ENCODE measurements around the gene CPLX3.

Gene CPLX3

DNA sequence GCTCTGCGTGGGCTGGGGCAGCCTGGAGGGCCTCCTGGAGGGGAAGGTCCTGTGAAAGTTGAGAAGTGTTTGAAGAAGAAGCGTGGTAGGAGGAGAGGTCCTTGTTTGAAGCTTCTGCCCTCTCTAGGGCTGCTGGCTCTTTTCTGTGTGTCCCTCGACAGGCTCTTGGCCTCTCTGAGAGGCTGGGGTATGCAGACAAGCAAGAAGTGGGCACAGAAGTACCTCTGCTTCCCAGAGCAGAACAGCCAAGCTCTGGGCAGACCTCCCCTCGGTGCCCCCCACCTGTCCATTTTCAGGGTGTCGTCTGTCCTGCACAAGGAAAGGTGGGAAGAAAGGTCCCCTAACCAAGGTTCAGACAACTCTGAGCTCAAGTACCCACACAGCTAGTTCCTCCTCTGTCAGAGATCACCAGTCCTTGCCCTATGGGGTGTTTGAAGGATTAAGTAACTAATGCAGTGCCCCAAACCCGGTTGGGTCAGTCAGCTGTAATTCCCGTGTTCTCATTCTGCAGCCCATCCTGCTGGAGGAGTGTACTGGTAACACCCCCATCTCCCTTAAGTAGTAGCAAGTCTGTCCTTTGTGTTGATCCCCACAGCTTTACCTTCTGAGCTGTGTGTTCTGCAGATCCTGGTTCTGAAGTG, 38.3 kb upstream of the CPLX3 start:
- DNase-seq (ENCODE audit: low read depth, low spot score): no peak

GRCh38 chr15:74788683-74789151, 37.7 kb upstream of the CPLX3 start:
- no peak for DNase-seq (ENCODE audit: low read depth, low spot score)

GRCh38 chr15:74789171-74789631, 37.2 kb upstream of the CPLX3 start:
- no peak for DNase-seq (ENCODE audit: low read depth, low spot score)

DNA sequence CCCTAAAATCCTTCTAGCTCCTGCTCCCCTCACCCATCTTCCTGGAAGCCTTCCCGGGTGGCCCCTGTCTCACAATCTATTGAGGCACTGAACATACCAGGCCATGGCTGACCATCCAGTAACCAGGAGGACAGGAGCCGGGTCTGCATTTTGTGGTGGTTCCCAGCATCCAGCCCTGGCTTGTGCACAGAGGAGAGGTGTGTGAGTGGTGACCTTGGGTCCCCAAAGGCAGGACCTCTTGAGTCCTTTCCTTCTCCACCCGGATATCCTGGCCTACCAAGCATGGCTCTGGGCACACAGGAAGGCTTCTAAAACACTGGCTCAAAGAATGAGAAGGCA, 36.7 kb upstream of the CPLX3 start:
- no peak for DNase-seq (ENCODE audit: low read depth, low spot score)

- no peak for DNase-seq (ENCODE audit: low read depth, low spot score)
Observed at GRCh38 chr15:74790080-74790916, 36.1 kb upstream of the CPLX3 start.

DNA sequence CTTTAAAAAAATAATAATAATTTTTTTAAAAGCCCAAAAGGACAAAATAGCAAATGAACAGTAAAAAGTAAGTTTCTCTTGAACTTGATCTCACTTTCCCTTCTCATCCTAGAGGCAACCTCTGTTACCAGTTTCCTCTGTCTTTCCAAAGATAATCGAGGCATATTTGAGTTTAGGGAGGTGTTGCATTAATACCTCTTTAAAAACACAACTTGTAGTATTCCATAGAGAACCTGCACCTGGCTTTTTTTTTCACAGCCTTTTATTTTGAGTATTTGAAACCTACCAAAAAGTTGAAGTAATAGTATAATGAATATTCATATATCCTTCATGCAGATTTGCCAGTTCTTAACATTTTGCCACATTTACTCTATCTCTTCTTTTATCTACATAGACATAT, 35.4 kb upstream of the CPLX3 start:
- DNase-seq (ENCODE audit: low read depth, low spot score): no peak

- DNase-seq (ENCODE audit: low read depth, low spot score): no peak
Observed at GRCh38 chr15:74791667-74792066, 34.8 kb upstream of the CPLX3 start.

- no peak for DNase-seq (ENCODE audit: low read depth, low spot score)
Observed at GRCh38 chr15:74792227-74793016, 34.0 kb upstream of the CPLX3 start.

GRCh38 chr15:74793135-74794028, 33.0 kb upstream of the CPLX3 start:
- peak; percentile 37 for DNase-seq (ENCODE audit: low read depth, low spot score)

DNA sequence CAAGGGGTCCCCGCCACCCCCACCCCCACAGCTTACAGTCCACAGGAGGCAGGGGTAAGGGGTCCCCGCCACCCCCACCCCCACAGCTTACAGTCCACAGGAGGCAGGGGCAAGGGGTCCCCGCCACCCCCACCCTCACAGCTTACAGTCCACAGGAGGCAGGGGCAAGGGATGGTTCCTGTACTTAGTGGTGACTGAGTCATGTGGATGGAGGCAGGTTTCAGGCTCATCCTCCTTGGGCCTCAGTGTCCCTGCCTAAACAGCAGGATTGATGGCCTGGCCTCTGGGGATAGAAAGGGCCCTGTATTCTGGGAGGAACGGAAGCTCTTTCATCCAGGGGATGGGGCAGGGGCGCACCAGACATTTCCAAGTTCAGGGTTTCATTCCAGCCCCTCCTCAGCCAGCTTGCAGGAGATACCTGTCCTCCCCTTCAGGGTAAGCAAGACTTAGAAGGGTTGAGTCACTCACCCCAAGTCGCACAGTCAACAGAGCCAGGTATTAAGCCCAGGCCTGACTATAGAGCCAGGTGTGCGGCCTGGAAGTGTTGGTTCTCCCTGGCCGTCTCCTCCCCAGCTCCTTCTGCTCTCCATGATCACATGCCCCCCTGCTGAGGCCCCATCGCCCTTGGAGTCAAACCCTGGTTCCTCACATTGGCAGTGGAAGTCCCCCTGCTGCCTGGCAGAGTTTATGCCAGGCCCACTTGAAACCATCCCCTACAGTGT, 32.0 kb upstream of the CPLX3 start:
- no peak for DNase-seq (ENCODE audit: low read depth, low spot score)

GRCh38 chr15:74794970-74795349, 31.5 kb upstream of the CPLX3 start:
- DNase-seq (ENCODE audit: low read depth, low spot score): no peak

DNA sequence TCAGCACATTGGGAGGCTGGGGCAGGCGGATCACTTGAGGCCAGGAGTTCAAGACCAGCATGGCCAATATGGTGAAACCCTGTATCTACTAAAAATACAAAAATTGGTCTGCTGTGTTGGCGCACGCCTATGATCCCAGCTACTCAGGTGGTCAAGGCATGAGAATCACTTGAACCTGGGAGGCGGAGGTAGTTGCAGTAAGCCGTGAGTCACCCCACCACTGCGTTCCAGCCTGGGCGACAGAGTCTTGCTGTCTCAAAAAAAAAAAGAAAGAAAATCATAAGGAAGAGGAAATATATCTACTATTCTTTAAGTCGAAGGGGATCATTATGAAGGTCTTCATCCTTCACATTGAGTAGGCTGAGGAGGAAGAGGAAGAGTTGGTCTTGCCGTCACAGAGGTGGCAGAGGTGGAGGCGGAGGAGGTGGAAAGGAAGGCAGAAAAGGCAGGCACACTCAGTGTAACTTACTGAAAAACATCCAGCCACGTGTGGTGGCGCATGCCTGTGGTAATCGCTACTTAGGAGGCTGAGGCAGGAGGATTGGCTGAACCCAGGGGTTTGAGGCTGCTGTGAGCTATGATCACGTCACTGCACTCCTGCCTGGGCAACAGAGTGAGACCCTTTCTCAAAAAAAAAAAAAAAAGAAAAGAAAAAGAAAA, 30.3 kb upstream of the CPLX3 start:
- DNase-seq (ENCODE audit: low read depth, low spot score): no peak

DNA sequence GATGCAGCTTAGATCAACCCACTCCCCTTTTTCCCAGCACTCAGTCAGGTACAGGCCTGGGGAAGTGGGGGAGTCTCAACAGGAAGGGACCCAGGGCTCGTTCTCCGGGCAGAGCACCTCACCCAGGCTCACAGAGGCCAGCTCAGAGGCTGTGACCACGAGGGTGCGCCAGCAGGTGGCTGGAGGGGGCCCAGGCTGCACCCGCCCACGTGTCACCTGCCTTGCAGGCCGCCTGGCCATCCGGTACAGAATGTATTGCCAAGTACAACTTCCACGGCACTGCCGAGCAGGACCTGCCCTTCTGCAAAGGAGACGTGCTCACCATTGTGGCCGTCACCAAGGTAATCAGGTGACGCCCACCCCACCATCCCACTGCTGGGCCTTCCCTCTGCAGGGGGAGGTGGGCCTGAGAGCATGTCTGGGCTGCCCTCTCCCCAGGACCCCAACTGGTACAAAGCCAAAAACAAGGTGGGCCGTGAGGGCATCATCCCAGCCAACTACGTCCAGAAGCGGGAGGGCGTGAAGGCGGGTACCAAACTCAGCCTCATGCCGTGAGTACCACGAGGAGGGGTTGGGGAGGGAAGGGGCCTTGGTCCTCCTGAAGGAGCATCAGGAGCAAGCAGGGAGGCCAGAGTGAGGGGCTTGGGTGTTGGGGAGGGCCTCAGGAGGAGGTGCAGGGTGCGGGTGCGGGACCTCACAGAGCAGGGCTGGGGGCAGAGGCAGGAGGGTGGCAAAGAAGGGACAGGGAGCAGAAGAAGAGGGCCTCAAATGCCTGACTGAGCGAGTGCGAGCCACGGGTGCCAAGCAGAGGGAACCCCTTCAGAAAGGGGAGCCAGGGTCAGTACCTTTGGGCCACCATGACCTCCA, 27.8 kb upstream of the CPLX3 start:
- no peak for DNase-seq (ENCODE audit: low read depth, low spot score)

DNA sequence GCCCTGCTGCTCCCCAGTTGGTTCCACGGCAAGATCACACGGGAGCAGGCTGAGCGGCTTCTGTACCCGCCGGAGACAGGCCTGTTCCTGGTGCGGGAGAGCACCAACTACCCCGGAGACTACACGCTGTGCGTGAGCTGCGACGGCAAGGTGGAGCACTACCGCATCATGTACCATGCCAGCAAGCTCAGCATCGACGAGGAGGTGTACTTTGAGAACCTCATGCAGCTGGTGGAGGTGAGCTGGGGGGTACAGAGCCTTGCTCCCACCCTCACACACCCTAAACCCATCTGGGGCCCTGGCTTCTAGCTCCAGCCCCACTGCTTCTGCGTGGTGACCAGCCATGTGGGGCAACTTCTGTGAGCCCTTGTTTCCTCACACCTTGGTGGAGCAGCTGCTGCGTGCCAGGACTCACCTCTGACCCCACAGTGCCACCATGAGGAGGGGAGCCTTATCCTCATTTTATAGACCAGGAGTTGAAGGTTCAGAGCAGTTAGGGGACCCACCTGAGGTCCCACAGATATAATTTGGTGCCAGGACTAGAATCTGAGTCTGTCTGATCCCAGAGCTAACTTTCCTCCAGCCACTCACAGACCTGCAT, 27.1 kb upstream of the CPLX3 start:
- DNase-seq (ENCODE audit: low read depth, low spot score): no peak

- peak; percentile 68 for DNase-seq (ENCODE audit: low read depth, low spot score)
Observed at GRCh38 chr15:74799856-74800558, 26.4 kb upstream of the CPLX3 start.

GRCh38 chr15:74800559-74801094, 25.8 kb upstream of the CPLX3 start:
- no peak for DNase-seq (ENCODE audit: low read depth, low spot score)

DNA sequence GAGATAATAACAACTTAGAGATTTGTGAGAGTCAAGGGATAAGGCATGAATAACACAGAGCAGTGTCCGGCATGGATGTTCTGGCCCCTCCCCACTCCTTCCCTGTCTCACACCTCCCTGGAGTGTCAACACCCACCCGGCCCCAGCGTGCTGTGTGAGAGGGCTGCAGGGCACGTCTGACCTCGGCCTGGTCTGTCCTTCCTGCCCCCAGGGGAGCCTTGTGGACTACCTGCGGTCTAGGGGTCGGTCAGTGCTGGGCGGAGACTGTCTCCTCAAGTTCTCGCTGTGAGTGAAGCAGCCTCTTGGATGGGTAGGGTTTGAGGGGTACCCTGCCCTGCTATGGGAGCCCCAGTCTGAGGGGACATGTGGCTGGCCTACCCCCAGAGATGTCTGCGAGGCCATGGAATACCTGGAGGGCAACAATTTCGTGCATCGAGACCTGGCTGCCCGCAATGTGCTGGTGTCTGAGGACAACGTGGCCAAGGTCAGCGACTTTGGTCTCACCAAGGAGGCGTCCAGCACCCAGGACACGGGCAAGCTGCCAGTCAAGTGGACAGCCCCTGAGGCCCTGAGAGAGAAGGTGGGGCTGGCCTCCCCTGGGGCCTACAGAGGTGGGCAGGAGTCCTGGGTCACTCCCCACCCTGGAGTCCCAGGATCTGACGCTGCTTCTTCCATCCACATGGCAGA, 25.0 kb upstream of the CPLX3 start:
- DNase-seq (ENCODE audit: low read depth, low spot score): no peak
